Hematopoietic multipotent progenitor cell treated with erythropoietin and hydrocortisone succinate and interleukin-3 and kit ligand, for 15 days (in vitro differentiated cells): ENCODE data around the gene RNF14.
A peak's percentile ranks its signal among the peaks of the same experiment; 100 is the strongest.

Experiments
- DNase-seq: peaks from one replicate; pipeline ENCODE4 v3.0.0-alpha.2; 2015; ENCODE audit warnings: low spot score

The RNF14 gene

DNA sequence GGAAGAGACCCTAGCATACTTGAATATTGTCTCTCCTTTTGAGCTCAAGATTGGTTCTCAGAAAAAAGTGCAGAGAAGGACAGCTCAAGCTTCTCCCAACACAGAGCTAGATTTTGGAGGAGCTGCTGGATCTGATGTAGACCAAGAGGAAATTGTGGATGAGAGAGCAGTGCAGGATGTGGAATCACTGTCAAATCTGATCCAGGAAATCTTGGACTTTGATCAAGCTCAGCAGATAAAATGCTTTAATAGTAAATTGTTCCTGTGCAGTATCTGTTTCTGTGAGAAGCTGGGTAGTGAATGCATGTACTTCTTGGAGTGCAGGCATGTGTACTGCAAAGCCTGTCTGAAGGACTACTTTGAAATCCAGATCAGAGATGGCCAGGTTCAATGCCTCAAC lies 9.5 kb downstream of the RNF14 start:
- DNase-seq = no peak

DNA sequence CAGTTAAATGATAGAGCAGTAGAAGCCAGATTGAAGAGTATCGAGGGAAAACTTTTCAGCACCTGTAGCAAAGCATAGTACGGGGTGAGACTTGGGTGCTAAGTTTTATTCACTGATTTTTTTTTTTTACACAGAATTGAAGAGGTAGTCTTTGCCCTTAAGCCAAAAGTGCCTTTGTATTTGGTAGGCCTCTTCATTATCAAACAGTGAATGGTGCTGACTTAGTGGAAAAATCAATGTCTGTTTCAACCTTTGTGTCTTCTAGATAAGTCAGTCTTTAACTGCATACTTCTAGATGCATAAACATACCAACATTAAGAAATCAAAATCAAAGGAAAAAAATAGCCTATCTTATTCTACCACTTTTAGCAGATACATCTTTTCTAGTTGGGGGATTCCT lies 13.7 kb downstream of the RNF14 start:
- DNase-seq = no peak

DNA sequence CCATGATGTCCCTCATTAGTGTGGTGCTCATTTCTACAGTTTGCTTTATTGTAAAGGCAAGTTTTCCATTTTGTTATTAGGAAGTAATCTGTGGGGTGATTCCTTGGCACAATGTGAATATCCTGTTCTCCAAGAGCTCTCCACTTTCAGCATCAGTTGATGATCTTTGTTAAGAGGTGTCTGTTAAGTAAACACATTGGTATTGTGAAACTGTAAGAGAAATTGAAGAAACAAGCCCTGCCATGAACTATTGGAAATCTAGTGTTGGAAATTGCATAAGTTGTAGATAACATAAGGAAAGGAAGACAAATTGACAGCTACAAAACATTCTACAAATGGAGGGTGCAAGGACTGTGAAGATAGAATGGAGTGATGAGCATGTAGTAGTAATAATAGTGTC lies 17.2 kb downstream of the RNF14 start:
- no peak for DNase-seq

DNA sequence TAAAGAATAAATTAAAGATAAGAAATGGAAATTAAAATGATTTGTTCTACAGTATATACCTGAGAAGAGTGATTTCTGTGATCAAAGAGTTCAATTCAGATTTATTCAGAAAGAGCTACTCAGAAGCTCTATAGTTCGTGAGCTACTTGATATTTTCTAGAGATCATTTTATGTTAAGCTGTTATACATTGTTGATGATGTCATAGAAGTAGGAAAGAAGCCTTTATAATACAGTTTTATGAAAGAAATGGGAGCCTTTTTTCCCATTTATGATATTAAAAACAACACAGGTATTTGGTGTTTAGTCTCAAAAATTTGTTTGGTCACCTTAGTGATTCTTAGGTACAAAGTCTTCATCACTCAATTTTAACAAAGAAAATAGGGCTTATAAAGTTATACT lies 20.8 kb downstream of the RNF14 start:
- DNase-seq = no peak

DNA sequence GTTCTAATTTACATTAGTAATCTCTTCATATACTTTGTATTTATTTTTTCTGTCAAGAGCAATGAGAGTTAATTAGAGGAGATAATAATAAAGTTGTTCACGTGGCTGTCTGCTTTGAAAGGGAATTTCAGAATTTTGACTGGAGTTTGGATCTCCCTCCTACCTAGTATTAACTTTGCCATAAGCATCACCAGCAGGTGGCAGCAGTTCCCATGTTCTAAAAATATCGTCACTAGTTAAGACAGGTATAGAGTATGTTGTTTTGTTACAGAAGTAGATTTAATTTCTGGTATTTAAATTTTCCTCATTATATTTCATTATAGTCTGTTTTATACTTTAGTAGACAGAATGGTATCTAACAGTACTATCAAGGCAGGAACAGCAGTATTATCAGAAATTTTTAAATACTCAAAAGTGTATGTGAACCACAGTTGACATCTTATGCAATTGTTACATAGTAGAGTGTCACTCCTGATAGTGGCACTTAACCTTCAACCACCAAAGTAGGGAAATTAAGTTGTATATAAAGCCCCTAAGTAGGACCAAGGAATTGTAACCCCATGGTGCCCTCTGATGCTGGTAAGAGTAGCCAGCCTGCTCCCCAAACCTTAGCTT lies 23.6 kb downstream of the RNF14 start:
- DNase-seq = peak; percentile 85

DNA sequence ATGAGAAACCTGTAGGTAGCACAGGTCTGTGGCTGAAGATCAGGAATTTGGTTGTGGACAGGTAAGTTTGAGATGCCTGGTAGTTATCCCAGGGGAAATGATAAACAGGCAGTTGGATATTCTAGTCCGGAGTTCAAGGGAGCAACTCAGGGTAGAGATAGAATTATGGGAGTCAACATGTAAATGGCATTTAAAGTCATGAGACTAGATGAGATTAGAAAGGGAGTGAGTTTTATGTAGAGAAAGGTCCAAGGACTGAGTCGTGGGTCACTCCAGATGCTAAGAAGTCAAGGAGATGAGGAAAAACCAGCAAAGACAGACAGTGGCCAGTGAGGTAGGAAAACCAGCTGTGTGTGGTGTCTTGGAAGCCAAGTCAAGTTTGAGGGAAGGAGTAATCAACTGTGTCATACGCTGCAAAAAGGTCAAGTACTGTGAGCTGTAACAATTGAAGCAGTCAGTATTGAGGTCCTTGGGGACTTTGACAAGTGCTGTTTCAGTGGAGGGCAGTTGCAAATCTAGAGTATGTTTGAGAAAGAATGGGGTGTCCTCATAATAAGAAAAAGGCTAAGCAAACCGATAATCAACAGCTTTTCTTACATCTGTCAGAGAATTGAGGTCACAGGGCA lies 25.7 kb downstream of the RNF14 start:
- DNase-seq = no peak

DNA sequence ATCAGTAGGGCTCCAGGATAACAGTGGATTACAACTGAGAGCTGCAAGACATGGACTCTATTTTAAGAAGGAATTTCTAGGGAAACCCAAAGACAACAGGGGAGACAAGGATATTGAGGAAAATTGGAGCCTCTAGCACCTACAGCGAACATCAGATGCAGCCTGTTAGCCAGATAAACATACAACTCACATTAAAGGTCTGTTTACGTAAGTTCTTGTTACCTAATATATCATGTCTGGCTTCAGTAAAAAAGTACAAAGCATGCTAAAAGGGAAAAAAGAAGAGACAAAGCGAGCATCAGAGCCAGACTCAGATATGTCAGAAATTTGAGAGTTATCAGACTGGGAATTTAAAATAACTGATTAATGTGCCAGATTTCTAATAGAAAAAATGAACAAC lies 26.8 kb downstream of the RNF14 start:
- DNase-seq = no peak

DNA sequence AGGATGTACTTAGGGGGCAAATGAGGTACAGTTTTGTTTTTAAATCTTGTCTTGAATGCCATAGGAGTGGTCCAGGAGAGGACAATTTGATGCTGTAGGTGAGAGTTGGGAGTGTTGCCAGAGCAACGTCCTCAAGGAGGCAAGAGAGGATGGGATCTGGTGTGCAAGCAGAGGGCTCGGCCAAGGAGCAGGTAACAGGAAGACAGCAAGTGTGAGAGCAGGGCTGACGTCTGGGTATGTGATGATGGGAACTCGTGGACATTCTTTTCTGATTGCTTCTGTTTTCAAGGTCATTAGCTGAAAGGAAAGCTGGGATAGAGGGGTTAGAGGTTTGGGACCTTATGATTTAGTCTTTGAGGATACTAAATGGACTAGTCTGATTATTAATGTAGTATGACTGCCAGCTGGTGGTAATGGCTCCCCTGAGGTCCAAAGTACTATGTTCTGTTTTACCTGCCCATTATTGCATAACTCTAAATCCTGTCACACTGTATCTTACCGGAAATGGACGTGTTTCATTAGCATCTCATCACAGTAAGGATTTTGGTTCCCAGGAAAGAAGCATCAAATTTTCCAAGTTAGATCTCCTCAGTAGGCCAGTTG lies 28.6 kb downstream of the RNF14 start:
- DNase-seq = no peak

DNA sequence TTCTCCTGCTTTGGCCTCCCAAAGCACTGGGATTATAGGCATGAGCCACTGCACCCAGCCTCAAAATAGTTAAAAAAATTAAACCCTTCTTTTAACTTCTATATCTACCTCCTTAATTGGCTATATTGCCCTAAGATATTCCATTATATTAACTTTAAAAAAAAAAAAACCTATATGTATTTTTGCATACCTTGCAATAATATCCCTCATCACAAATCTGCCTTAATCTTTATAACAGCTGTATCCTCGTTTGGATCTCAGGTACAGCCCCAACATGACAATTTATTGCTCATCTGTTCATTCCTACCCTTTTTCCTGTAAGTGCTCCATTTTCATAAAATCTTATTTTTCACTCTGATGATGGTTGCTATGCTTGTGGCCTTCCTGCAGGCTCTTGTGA lies 31.3 kb downstream of the RNF14 start:
- DNase-seq = no peak

DNA sequence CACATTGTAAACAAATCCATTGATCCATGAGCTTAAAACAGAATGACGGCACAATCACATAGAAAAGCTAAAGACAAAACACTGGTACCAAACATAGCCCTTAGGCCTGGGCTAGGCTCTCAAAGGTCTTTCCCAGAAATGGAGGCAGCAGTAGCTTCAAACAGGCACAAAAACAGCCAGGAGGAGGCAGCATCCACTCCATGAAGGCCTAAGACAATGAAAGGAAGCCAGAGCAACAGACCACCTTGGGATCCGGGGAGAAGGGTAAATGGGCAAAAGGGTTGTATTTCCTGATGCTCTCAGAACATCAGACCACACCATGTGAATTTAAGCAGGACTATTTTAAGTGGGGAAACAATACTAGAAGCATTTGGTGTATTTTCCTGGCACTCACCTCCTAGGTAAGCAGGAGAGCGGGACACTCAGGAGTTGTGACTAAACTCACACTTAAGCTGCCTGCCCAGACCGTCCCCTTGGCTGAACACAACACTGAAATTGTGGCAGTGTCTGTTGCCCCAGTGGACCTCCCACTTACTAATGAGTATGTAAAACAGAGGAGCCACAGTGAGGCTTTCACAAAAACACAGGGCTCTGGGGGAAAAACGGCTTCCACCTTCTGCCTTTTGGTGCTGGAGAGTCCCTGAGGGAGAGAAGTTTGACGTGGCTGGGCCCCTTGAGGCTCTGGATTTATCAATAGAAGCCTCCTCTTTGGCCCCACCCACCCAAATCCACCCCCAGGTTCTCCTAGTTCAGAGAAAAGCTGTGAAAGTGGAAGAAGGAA lies 32.0 kb downstream of the RNF14 start:
- no peak for DNase-seq

DNA sequence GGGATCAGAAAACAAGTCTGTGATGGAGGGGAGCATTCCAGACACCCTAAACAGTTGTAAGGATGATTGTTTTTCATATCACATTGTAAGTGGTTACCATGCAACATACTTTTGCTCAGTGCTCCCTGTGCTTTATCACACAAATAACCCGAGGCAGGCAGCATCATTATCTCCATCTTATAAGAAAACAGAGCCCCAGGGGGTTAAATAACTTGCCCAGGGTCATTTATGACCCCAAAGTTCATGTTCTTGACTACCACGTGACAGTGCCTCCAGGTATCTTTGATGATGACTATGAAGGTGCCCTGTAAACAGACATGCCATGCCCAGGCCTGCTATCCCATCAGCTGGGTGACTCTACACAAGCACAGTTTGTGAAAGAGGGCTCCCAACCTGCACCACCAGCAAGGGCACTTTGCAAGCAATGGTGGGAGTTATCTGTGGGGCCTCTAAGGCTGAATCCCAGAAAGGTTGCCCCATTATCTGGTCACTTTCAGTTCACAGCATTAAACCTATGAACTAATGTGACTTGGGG lies 34.4 kb downstream of the RNF14 start:
- DNase-seq = no peak

DNA sequence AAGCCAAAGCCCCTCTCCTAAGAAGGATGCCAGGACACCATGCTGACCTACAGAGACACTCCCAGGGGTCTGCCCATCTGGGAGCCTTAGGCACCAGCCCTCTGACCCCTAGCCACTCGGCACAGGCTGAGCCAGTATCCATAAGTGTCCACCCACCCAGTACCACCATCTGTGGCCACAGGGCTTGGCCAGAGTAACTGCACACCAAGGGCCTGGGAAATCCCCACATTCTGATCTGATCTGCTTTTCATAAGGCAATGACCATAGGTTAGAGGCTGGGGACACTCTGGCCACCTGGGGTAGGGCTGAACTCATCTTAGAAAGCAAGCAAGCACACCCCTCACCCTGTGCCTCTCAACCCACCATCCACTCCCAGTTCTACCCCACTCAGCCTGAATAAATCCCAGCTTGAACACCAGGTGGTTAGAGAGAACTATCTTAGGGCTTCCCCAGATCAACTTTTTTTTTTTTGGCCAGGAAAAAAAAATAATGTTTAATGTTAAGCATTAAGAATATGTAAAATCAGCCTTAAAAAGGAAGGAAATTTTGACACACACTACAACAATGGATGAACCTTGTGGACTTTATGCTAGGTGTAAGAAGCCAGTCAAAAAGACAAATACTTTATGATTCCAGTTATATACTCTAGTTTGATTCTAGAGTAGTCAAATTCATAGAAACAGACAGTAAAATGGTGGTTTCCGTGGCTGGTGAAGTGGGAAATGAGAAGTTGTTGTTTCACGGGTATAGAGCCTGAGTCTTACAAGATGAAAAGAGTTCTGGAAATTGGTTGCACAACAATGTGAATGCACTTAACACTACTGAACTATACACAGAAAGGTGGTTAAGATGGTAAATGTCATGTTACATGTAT lies 37.7 kb downstream of the RNF14 start:
- DNase-seq = no peak

DNA sequence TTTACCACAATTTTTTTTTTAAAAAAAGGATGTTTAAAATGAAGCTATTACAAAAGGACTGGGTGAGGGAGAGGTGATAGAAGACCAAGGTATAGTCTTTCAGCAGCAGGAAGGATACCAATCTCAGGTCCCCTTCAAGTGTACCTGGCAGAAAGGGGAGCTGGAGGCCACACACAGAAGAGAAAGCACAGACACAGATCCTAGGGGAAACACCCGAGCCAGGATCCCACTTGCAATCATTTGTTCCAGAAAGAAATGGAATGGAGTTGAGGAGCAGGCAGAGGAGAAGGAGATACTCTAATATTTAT lies 38.3 kb downstream of the RNF14 start:
- no peak for DNase-seq

DNA sequence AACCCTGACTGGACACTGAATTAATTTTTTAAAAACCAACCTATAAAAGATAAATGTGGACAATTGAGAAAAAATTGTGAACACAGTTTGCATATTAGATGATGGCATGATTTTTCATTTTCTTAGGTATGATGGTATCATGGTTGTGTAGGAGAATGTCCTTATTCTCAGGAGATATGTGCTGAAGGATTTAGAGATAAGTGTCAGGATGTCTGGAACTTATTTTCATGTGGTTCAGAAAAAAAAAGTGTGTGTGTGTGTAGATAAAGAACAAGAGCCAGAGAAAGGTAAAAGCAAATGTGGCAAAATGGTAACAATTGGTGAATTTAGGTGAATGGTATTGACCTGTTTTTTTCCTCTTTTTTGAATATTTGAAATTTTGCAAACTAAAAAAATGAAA lies 39.9 kb downstream of the RNF14 start:
- DNase-seq = no peak

DNA sequence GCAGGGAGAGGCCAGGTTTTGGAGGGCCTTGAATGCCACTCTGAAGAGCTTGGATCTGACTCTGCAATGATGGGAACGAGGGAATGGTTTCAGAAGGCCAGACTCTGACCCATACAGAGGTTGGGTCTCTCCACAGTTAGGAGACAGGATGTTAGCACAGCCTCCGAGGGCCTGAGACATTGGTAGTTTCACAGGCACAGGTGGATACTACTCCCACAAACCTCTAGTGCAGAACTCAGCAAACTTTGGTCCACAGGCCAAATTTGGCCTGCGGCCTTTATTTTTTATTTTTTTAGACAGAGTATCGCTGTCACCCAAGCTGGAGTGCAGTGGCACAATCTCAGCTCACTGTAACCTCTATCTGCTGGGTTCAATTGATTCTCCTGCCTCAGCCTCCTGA lies 41.0 kb downstream of the RNF14 start:
- no peak for DNase-seq

DNA sequence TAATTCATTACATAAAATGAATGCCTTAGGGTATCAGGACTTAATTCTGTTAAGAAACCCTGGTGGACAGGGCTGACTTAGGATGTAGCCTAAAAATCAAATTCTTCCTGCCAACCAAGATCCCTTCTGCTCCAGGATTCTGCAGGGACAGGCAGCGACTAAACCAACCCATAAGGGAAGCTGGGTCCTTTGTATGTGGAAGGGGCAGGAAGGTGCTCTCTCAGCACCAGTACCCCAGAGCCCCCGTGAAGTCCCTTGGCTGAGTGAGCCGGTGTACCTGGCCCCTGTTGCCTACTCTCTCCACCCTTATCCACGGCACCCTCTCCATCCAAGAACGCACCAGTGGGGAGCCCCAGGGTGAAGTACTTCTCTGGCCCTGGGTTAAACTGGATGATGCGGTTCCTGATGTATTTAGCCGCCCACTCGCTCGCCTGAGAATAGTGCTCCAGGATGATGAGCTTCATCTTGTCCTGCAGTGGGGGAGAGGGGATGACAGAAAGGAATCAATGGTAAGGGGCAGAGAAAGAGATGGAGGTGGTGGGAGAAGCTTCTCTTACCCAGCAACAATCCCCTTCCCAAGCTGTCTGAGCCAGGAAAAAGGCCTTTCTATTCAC lies 42.8 kb downstream of the RNF14 start:
- DNase-seq = no peak

DNA sequence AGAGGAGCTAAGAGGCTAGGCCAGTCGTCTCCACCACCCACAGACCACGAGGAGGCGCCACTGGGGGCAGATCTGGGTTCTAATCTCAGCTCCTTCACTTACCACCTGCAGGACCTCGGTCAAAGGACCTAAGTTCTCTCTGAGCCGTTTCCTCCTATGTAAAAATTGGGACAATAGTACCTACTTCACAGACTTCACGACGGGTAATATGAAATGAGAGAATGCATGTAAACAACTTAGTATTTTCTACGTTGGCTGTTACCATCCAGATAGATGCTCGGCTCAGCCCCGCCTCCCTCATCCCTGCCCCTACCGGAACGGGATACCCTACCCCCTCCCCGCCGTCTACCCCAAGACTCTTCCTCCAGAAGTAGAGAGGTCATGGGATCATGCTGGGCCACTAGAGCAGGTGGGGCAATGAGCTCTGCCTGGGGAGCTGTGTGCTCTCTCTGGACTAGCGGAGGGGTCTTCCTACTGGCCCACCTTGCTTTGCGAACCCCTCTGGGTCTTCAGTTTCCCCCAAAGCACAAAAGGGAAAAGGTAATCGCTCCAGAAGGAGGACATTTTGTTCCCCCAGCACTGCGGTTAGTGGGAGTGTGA lies 43.4 kb downstream of the RNF14 start:
- DNase-seq = peak; percentile 71

DNA sequence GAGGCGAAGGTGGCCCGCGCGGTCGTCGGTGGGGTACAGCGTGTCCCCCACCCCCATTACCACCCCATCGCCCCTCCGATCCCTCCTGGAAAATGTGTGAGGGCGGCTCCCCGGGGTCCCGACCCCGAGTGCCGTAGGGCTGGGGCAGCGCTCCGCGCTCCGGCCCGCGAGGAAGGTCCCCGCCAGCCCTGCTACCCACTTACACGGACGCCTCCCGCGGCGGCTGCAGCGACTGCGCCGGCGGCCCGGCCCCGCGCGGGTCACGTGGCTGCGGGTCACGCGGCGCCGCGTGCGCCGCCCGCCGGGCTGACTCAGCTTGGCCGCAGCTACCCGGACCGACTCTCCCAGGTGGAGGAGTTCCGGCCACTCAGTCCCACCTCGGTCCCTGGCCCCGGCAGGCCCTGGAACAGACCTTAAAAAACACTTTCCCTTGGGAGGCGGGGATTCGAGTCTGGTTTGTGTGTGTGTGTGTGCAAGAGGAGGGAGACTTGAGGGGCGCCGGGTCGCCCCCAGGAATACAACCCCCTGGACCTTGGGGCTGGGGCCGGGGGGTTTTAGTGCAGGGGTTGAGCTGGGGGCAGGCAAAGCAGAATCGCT lies 44.0 kb downstream of the RNF14 start, which contains the start of gene GNPDA1:
Gene GNPDA1, minus strand, starts transcription at position 236 of the 597 bp plus-strand sequence. CDS start 992 bp downstream, outside the sequence.
- peak; percentile 84 for DNase-seq

DNA sequence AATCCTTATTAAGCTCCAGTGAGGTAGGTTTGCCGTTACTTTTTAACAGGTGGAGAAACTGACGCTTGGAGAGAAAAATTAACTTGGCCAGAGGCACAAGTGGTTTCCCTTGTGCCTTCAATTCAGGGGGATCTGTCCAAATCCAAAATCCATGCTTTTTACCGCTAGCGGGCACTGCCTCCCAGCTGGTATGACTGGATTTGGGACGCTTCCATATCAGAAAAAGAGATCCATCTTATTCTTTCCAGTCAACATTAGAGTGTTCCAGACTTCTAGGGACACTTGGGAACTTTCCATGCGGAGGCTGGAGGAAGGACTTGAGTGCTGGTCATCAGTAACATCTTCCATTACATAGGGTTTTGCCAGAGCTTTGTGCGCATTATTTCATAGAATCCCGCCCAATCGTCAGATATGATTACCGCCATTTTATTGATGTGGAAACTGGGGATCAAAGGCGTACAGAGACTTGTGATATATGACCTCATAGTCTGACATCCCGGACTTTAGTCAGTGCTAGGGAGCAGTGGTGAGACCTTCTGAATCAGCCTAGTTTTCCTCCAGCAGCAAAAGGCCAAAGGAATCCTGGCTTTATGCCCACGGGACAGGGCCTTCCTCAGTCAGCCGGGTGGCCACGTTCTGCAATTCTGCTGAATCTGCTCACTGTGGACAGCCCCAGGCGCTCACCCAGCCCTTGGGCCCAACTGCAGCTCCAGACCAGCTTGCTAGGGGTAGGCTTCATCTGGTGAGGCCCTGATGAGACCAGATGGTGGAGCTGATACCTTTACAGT lies 45.0 kb downstream of the RNF14 start:
- DNase-seq = peak; percentile 34
